ENCODE measurements around the gene PGGHG.
"Not testable (repeated sequence)": the region's sequence is repeated elsewhere in the genome, so short reads cannot be mapped to it uniquely, and the experiment has no call there.

Gene PGGHG

DNA sequence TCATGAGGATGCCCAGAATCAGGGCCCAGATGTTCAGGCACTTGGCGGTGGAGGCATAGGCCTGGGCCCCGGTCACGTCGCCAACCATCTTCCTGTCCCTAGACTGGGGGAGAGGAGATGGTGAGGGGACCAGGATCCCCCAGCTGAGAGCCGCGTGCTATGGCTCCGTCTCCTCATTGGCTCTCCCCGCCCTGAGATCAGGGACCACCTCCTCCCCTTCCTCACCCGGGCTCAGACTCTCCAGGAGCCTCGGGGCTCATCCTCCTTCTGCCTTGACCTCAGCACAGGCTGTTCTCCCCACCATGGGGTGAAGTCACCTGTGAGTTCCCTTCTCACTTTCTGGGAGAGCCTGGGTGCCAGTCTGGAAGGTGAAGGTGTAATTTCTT is 31.0 kb downstream of the PGGHG start:
- H3K36me3 ChIP-seq (ENCODE audit: control insufficient read depth, insufficient read depth, low read length); H3K27me3 ChIP-seq (ENCODE audit: control insufficient read depth, insufficient read depth, low read length): not testable (repeated sequence)
- H3K4me3 ChIP-seq (ENCODE audit: low read length) = peak overlapping the region; percentile 93
- peak overlapping the region; percentile 35 for H3K9ac ChIP-seq (ENCODE audit: low read length)
- H3K27ac ChIP-seq (ENCODE audit: low read depth, low read length) = peak overlapping the region; percentile 99
- H3K4me1 ChIP-seq (ENCODE audit: control insufficient read depth, insufficient read depth, low read length) = peaks cover 11% of the 10 kb centered on the region

DNA sequence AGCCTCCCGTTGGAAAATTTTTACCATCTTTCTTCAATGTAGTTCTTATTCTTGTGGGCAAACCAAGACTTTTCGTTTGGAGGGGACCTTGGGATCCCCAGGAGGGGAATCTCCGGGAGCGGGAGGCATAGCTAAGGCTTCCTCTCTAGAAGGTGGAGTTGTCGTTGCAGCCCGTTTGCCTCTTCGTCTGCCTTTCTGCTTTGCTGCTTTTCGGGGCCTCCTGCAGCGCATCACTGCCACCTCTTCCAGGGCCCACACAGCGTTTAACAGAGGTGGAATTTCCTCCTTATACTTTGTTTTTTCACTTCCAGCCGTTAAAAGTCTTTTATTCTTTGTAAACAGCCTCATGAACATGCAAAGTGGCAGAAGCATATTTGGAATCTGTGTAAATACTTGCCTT is 35.2 kb downstream of the PGGHG start:
- Histone ChIP-seq H3K36me3 (ENCODE audit: control insufficient read depth, insufficient read depth, low read length) (peaks cover 2% of the 10 kb centered on the region), H3K4me1 (ENCODE audit: control insufficient read depth, insufficient read depth, low read length) (peaks cover 32% of the 10 kb centered on the region), H3K4me3 (ENCODE audit: low read length) (no peak overlapping the region), H3K27ac (ENCODE audit: low read depth, low read length) (peak overlapping the region; percentile 90), H3K27me3 (ENCODE audit: control insufficient read depth, insufficient read depth, low read length) (no peaks in the 10 kb centered on the region), H3K9ac (ENCODE audit: low read length) (no peak overlapping the region)

DNA sequence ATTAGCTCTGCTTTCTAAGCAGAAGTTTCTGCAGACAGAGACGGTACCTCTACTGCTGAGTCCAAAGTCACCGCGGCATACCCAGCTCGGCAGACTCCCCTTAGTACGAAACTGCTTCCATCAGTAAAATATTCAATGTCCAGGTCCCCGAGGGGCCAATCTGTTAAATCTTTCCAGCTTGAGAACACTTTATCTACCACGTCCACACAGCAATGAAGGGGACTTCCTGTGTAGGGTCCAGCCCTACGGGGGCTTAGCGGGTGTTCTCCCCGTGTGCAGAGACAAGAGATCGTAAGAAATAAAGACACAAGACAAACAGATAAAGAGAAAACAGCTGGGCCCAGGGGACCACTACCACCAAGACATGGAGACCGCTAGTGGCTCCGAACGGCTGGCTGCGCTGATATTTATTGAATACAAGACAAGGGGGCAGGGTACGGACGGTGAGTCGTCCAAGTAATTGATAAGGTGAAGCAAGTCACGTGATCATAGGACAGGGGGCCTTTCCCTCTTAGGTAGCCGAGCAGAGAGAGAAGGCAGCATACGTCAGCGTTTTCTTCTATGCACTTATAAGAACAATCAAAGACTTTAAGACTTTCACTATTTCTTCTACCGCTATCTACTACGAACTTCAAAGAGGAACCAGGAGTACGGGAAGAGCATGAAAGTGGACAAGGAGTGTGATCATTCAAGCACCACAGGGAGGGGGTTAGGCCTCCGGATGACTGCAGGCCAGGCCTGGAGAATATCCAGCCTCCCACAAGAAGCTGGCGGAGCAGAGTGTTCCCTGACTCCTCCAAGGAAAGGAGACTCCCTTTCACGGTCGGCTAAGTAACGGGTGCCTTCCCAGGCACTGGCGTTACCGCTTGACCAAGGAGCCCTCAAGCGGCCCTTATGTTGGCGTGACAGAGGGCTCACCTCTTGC is 35.9 kb downstream of the PGGHG start:
- H3K27me3 ChIP-seq (ENCODE audit: control insufficient read depth, insufficient read depth, low read length); H3K4me3 ChIP-seq (ENCODE audit: low read length); H3K9ac ChIP-seq (ENCODE audit: low read length); H3K36me3 ChIP-seq (ENCODE audit: control insufficient read depth, insufficient read depth, low read length): not testable (repeated sequence)
- Histone ChIP-seq H3K4me1 (ENCODE audit: control insufficient read depth, insufficient read depth, low read length) (peaks cover 32% of the 10 kb centered on the region), H3K27ac (ENCODE audit: low read depth, low read length) (peak overlapping the region; percentile 92)

DNA sequence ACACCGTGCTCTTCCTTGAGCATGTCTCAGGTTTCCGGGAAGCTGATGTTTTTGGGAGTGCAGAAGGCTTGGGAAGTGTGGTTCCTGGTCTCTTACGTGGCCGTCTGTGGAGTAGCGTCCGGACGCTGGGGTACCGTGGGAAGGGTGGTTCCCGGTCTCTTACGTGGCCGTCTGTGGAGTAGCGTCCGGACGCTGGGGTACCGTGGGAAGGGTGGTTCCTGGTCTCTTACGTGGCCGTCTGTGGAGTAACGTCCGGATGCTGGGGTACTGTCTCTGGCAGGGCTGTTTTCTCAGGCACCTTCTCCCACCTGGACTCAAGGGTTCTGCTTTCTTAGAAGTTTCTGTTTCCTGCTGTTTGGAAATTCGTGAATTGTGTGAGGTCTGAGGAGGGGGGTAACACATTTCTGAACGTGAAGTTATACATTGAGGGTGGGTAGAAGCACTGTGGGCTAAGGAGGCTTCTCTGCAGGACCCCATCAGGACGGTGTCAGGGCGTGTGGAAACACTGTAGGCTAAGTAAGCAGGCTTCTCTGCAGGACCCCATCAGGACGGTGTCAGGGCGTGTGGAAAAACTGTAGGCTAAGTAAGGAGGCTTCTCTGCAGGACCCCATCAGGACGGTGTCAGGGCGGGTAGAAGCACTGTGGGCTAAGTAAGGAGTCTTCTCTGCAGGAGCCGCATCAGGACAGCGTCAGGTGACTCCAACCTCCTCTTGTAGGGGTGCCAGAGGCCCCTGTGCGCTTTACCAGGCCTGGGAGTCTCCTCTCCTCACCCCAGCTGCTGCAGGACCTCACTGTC is 37.1 kb downstream of the PGGHG start:
- Histone ChIP-seq H3K27ac (ENCODE audit: low read depth, low read length) (peak overlapping the region; percentile 92), H3K4me3 (ENCODE audit: low read length) (no peak overlapping the region), H3K36me3 (ENCODE audit: control insufficient read depth, insufficient read depth, low read length) (no peaks in the 10 kb centered on the region), H3K27me3 (ENCODE audit: control insufficient read depth, insufficient read depth, low read length) (no peaks in the 10 kb centered on the region), H3K9ac (ENCODE audit: low read length) (no peak overlapping the region), H3K4me1 (ENCODE audit: control insufficient read depth, insufficient read depth, low read length) (peaks cover 32% of the 10 kb centered on the region)

DNA sequence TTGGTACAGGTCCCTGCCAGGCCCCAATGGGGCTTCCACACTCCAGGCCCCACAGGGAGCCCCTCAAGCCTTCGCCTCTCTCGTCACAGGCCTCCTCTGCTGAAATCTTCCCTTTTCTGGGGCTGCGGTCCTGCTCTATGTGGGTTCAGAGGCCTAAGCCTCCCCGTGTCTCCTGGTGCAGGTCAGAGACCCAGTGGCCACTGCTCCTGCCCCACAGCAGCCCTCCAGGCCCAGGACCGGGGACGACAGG is 37.6 kb downstream of the PGGHG start:
- peaks cover 32% of the 10 kb centered on the region for H3K4me1 ChIP-seq (ENCODE audit: control insufficient read depth, insufficient read depth, low read length)
- no peaks in the 10 kb centered on the region for H3K36me3 ChIP-seq (ENCODE audit: control insufficient read depth, insufficient read depth, low read length)
- H3K4me3 ChIP-seq (ENCODE audit: low read length) = peak overlapping the region; percentile 34
- no peaks in the 10 kb centered on the region for H3K27me3 ChIP-seq (ENCODE audit: control insufficient read depth, insufficient read depth, low read length)
- peak overlapping the region; percentile 4 for H3K9ac ChIP-seq (ENCODE audit: low read length)
- H3K27ac ChIP-seq (ENCODE audit: low read depth, low read length) = peak overlapping the region; percentile 92

DNA sequence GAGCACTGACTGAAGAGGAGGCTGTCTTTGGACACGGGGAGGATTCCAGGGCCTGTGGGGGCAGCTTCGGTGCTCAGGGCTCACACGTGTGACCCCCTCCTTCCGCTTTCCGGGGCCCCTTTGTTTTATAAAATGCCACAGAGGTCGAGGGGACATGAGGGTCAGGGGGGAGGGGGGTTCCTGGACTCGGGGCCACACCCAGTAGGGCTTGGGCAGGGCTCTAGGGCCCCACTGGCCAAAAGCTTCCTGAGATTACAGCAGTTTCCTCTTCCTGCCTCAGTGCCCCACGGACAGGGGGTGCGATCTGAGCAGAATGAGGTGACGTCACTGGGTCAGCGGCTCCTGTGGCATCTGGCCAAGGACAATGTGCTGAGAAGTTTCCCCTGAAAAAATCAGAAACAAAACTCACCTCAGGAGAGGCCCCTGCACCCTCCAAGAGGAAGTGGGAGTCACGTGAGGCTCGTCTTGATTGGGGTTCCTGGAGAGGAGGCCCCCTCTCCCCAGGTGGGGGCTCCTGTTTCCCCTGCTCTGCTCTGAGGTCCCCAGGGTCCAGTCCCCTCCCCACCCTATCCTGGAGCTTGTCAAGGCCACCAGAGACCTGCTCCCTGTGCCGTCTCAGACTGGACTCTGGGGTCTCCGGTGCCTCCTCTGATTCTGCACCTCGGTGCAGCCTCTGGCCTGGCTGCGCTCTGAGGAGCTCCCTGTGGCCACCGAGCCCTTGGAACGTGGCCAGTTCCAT is 38.1 kb downstream of the PGGHG start:
- Histone ChIP-seq H3K36me3 (ENCODE audit: control insufficient read depth, insufficient read depth, low read length) (no peaks in the 10 kb centered on the region), H3K27ac (ENCODE audit: low read depth, low read length) (peak overlapping the region; percentile 92), H3K4me3 (ENCODE audit: low read length) (peak overlapping the region; percentile 34), H3K27me3 (ENCODE audit: control insufficient read depth, insufficient read depth, low read length) (no peaks in the 10 kb centered on the region), H3K4me1 (ENCODE audit: control insufficient read depth, insufficient read depth, low read length) (peaks cover 32% of the 10 kb centered on the region), H3K9ac (ENCODE audit: low read length) (peak overlapping the region; percentile 4)

DNA sequence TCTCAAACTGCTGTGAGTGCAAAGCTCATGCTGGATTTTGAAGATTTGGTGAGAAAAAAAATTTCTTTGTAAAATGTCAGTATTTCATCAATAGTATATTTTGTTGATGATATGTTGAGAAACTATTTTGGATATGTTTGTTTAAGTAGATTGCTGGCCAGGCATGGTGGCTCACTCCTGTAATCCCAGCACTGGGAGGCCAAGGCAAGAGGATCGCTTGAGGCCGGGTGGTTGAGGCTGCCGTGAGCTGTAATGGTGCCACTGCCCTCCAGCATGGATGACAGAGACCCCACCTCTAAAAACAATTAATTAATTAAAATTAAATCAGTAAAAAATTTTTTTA is 38.6 kb downstream of the PGGHG start:
- peaks cover 32% of the 10 kb centered on the region for H3K4me1 ChIP-seq (ENCODE audit: control insufficient read depth, insufficient read depth, low read length)
- H3K9ac ChIP-seq (ENCODE audit: low read length) = no peak overlapping the region
- H3K27me3 ChIP-seq (ENCODE audit: control insufficient read depth, insufficient read depth, low read length) = no peaks in the 10 kb centered on the region
- H3K27ac ChIP-seq (ENCODE audit: low read depth, low read length) = peak overlapping the region; percentile 92
- peak overlapping the region; percentile 13 for H3K4me3 ChIP-seq (ENCODE audit: low read length)
- H3K36me3 ChIP-seq (ENCODE audit: control insufficient read depth, insufficient read depth, low read length) = no peaks in the 10 kb centered on the region

DNA sequence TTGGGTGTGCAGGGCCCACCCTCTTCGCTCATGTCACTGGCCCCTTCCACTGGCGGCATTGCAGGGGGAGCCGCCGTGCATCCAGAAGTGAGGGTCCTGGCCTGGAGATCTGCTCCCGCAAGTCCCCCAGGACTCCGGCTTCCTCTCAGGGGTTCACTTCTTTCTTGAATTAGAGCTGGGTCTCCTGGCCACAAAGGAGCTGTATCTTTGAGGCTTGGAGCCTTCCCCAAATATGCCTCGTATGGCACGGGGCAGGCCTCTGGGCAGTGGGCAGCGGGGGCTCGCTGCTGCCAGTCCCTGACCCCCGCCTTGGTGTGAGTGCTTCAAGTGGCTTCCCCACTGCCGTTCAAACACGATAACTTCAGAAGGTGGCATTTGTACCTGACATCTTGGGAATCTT is 39.1 kb downstream of the PGGHG start:
- no peaks in the 10 kb centered on the region for H3K27me3 ChIP-seq (ENCODE audit: control insufficient read depth, insufficient read depth, low read length)
- H3K4me1 ChIP-seq (ENCODE audit: control insufficient read depth, insufficient read depth, low read length) = peaks cover 32% of the 10 kb centered on the region
- no peak overlapping the region for H3K27ac ChIP-seq (ENCODE audit: low read depth, low read length)
- H3K36me3 ChIP-seq (ENCODE audit: control insufficient read depth, insufficient read depth, low read length) = no peaks in the 10 kb centered on the region
- no peak overlapping the region for H3K9ac ChIP-seq (ENCODE audit: low read length)
- no peak overlapping the region for H3K4me3 ChIP-seq (ENCODE audit: low read length)

DNA sequence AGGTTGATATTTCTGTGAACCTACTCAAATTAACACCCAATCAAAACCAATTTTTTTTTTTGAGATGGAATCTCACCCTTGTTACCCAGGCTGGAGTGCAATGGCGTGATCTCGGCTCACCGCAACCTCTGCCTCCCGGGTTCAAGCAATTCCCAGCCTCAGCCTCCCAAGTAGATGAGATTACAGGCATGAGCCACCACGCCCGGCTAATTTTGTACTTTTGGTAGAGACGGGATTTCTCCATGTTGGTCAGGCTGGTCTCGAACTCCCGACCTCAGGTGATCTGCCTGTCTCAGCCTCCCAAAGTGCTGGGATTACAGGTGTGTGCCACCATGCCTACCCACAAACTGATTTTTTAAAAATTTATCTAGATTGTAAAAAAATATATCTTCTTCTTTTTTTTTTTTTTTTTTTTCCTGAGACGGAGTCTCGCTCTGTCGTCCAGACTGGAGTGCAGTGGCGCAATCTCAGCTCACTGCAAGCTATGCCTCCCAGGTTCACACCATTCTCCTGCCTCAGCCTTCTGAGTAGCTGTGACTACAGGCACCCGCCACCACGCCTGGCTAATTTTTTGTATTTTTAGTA is 39.7 kb downstream of the PGGHG start:
- H3K27me3 ChIP-seq (ENCODE audit: control insufficient read depth, insufficient read depth, low read length); H3K36me3 ChIP-seq (ENCODE audit: control insufficient read depth, insufficient read depth, low read length); H3K4me3 ChIP-seq (ENCODE audit: low read length); H3K27ac ChIP-seq (ENCODE audit: low read depth, low read length); H3K9ac ChIP-seq (ENCODE audit: low read length): not testable (repeated sequence)
- peaks cover 30% of the 10 kb centered on the region for H3K4me1 ChIP-seq (ENCODE audit: control insufficient read depth, insufficient read depth, low read length)

DNA sequence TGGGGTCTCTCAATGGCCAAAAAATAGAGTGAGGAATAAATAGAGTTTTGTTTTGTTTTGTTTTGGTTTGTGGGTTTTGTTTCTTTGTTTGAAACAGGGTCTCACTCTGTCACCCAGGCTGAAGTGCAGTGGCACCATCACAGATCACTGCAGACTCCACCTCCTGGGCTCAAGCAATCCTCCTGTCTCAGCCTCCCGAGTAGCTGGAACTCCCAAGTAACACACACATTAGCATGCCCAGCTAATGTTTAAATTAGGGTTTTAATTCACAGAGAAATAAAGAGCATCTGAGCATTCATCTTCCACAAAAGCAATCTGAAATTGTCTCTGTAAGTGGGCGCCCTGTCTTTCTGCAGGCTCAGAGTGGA is 40.9 kb downstream of the PGGHG start:
- Histone ChIP-seq H3K4me3 (ENCODE audit: low read length) (no peak overlapping the region), H3K4me1 (ENCODE audit: control insufficient read depth, insufficient read depth, low read length) (peaks cover 21% of the 10 kb centered on the region), H3K27me3 (ENCODE audit: control insufficient read depth, insufficient read depth, low read length) (no peaks in the 10 kb centered on the region), H3K36me3 (ENCODE audit: control insufficient read depth, insufficient read depth, low read length) (no peaks in the 10 kb centered on the region), H3K27ac (ENCODE audit: low read depth, low read length) (no peak overlapping the region), H3K9ac (ENCODE audit: low read length) (no peak overlapping the region)

DNA sequence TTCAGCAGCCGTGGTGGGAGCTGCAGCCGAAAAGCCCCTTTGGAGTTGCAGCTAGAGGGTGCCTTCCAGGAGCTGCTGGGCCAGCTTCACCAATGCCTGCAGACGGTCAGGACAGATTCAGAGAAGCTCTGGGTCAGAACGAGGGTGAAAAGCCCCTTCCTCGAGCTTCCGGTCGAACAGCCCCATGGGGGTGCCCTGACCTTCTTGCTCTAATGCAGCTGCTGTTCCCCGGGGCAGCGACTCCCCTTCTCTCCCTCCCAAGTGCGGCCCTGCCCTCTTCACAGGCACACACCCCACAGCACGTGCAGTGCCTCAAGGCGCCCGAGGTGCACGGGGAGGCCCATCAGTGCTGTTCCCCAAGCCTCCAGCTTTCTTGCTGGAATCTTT is 41.4 kb downstream of the PGGHG start:
- Histone ChIP-seq H3K36me3 (ENCODE audit: control insufficient read depth, insufficient read depth, low read length) (no peaks in the 10 kb centered on the region), H3K27ac (ENCODE audit: low read depth, low read length) (no peak overlapping the region)

DNA sequence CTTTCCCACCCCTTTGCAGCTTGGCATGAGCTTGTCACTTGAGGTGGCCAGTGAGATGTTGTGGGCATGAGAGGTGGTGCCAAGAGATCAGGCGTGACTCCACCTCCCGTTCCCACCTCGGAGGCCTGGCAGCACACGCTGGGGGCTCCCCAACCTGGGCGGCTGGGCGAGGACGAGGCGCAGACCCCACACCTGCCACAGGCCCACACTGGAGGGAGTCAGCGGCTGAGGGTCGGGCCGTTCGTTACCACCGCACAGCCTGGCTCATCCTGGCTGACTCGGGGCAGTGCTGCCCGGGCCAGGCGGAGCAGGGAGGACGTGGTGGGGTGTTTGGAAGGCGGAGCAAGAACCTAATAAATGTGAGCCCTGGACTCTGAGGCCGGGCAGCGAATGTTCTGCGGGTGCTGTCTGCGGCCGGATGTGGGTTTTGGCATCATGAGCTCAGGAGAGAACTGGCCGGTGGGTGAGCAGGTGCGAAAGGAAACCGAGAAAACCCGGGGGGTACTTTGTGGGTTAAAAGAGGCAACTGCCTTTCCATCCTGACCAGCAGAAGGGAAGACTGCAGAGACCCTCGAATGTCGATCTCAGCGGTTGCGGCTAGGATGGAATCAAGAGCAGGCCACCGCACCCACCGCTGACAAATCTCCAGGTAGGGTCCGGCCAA is 41.9 kb downstream of the PGGHG start:
- Histone ChIP-seq H3K27ac (ENCODE audit: low read depth, low read length) (no peak overlapping the region), H3K4me3 (ENCODE audit: low read length) (no peak overlapping the region), H3K9ac (ENCODE audit: low read length) (no peak overlapping the region), H3K27me3 (ENCODE audit: control insufficient read depth, insufficient read depth, low read length) (no peaks in the 10 kb centered on the region), H3K4me1 (ENCODE audit: control insufficient read depth, insufficient read depth, low read length) (peaks cover 16% of the 10 kb centered on the region), H3K36me3 (ENCODE audit: control insufficient read depth, insufficient read depth, low read length) (no peaks in the 10 kb centered on the region)

More for the DNA sequence above, 41.4 kb downstream of the PGGHG start:
- H3K4me3 ChIP-seq (ENCODE audit: low read length) = no peak overlapping the region
- H3K9ac ChIP-seq (ENCODE audit: low read length) = no peak overlapping the region
- no peaks in the 10 kb centered on the region for H3K27me3 ChIP-seq (ENCODE audit: control insufficient read depth, insufficient read depth, low read length)
- H3K4me1 ChIP-seq (ENCODE audit: control insufficient read depth, insufficient read depth, low read length) = peaks cover 21% of the 10 kb centered on the region

All from rectal smooth muscle tissue (tissue), 1 donor.